Breast epithelium (tissue), 3 donors: ENCODE measurements around the gene OPN1LW.

Experiments
- POLR2A ChIP-seq: fragments of 450-650 bp; IDR thresholded peaks from one replicate; pipeline ENCODE4 v1.6.1; 2016; ENCODE audit warnings: antibody characterized with exemption, mild to moderate bottlenecking, moderate library complexity
- POLR2AphosphoS5 ChIP-seq, 3 donors: sonication (generic); formaldehyde crosslinking; IDR thresholded peaks; one replicate each; pipeline ENCODE4 v1.6.1; 2017; ENCODE audit warnings: antibody characterized with exemption in 3 of 3
- TF ChIP-seq, protein P1 (sequence below), 3 donors: fragments of 450-650 bp; IDR thresholded peaks; one replicate each; pipeline ENCODE4 v1.5.1; 2016 to 2017; ENCODE audit warnings: antibody characterized with exemption in 3 of 3, mild to moderate bottlenecking in 3 of 3, moderate library complexity in 3 of 3

GRCh38 chrX:154113729-154114128 is 30.3 kb upstream of the OPN1LW start:
- TF ChIP-seq, protein P1, sequence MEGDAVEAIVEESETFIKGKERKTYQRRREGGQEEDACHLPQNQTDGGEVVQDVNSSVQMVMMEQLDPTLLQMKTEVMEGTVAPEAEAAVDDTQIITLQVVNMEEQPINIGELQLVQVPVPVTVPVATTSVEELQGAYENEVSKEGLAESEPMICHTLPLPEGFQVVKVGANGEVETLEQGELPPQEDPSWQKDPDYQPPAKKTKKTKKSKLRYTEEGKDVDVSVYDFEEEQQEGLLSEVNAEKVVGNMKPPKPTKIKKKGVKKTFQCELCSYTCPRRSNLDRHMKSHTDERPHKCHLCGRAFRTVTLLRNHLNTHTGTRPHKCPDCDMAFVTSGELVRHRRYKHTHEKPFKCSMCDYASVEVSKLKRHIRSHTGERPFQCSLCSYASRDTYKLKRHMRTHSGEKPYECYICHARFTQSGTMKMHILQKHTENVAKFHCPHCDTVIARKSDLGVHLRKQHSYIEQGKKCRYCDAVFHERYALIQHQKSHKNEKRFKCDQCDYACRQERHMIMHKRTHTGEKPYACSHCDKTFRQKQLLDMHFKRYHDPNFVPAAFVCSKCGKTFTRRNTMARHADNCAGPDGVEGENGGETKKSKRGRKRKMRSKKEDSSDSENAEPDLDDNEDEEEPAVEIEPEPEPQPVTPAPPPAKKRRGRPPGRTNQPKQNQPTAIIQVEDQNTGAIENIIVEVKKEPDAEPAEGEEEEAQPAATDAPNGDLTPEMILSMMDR (IDR thresholded peaks at IDR 0.05), result no peak
- TF ChIP-seq POLR2AphosphoS5 (IDR thresholded peaks at IDR 0.05), result no peak
- TF ChIP-seq POLR2A, result no peak
